ENCODE measurements around the gene PXT1. TPM values are rescaled to one million over a fixed set of nuclear protein-coding genes. Genes with fewer than 3 reads are reported as not detected.
A peak's percentile ranks its signal among the peaks of the same experiment; 100 is the strongest.

Gene PXT1
- total and polyA plus RNA-seq, 9 of the 15 experiments (the other 6 are each of a cell fraction or from before 2014, with no cell fraction given): 0.09 to 0.11 (median 0.10) TPM; not detected in 5

- TF ChIP-seq AFF4 (CRISPR knock-in tag; IDR thresholded peaks at IDR 0.05): peak; percentile 50; the same call in 1 of the 2 replicates
- TF ChIP-seq RAD21 (CRISPR knock-in tag; conservative IDR thresholded peaks at IDR 0.05 in 1 of 2, IDR thresholded peaks at IDR 0.05 in 1 of 2): no peak
- TF ChIP-seq SMARCC2 (IDR thresholded peaks at IDR 0.05; ENCODE audit: low read depth): peak; percentile 63; the same call in 1 of the 2 replicates
- peak; percentile 11; the same call in 1 of the 2 replicates for TF ChIP-seq MYC (IDR thresholded peaks at IDR 0.05; ENCODE audit: low read depth, low read length)
- TF ChIP-seq MYC (CRISPR knock-in tag; IDR thresholded peaks at IDR 0.05; ENCODE audit: borderline replicate concordance, low read depth): no peak
- TF ChIP-seq CSDE1 (IDR thresholded peaks at IDR 0.05): no peak
- TF ChIP-seq ZNF146 (CRISPR knock-in tag; IDR thresholded peaks at IDR 0.05; ENCODE audit: unreplicated experiment): no peak
- peak; percentile 51 for TF ChIP-seq JUND (IDR thresholded peaks at IDR 0.05; ENCODE audit: borderline replicate concordance, low read depth, low read length)
- TF ChIP-seq JUND (tag; IDR thresholded peaks at IDR 0.05; ENCODE audit: borderline replicate concordance, low read depth, low read length): peak; percentile 55; the same call in 1 of the 3 replicates
- peak; percentile 93 for TF ChIP-seq NCOR1 (IDR thresholded peaks at IDR 0.05)
- TF ChIP-seq EP400 (IDR thresholded peaks at IDR 0.05): peak; percentile 31; the same call in 1 of the 2 replicates
- TF ChIP-seq ZNF431 (CRISPR knock-in tag; IDR thresholded peaks at IDR 0.05): no peak
- peak; percentile 55; the same call in 1 of the 2 replicates for TF ChIP-seq ATF7 (IDR thresholded peaks at IDR 0.05)
- peak; percentile 68; the same call in 1 of the 2 replicates for TF ChIP-seq PHF21A (IDR thresholded peaks at IDR 0.05; ENCODE audit: borderline replicate concordance, low read depth)
- no peak for TF ChIP-seq ZBTB7A (IDR thresholded peaks at IDR 0.05; ENCODE audit: borderline replicate concordance, control insufficient read depth, low read depth, low read length)
- TF ChIP-seq PRDM10 (IDR thresholded peaks at IDR 0.05; ENCODE audit: partially characterized antibody): peak; percentile 29
- TF ChIP-seq, protein P1, sequence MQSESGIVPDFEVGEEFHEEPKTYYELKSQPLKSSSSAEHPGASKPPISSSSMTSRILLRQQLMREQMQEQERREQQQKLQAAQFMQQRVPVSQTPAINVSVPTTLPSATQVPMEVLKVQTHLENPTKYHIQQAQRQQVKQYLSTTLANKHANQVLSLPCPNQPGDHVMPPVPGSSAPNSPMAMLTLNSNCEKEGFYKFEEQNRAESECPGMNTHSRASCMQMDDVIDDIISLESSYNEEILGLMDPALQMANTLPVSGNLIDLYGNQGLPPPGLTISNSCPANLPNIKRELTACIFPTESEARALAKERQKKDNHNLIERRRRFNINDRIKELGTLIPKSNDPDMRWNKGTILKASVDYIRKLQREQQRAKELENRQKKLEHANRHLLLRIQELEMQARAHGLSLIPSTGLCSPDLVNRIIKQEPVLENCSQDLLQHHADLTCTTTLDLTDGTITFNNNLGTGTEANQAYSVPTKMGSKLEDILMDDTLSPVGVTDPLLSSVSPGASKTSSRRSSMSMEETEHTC (IDR thresholded peaks at IDR 0.05): peak; percentile 90
- no peak for TF ChIP-seq GTF2F1 (IDR thresholded peaks at IDR 0.05; ENCODE audit: low read depth, low read length)
- no peak for TF ChIP-seq FOXJ3 (CRISPR knock-in tag; IDR thresholded peaks at IDR 0.05)
- no peak for TF ChIP-seq SRSF3 (IDR thresholded peaks at IDR 0.05; ENCODE audit: insufficient read depth, low read length)
- TF ChIP-seq HNRNPUL1 (IDR thresholded peaks at IDR 0.05; ENCODE audit: low read length): no peak
Observed at GRCh38 chr6:36478051-36478526, 35.4 kb upstream of the PXT1 start (continued).
